Ovary (tissue), 3 donors: ENCODE results near the gene STEAP1B.
"Not testable (repeated sequence)": the region's sequence is repeated elsewhere in the genome, so short reads cannot be mapped to it uniquely, and the experiment has no call there.

Experiments
- CTCF ChIP-seq, 3 donors: fragments of 450-650 bp in 2 of 3; fragments of 200-600 bp in 1 of 3; IDR thresholded peaks; one replicate each; pipeline versions ENCODE4 v1.5.1 to v1.8.0; 2016 to 2022; ENCODE audit warnings: antibody characterized with exemption in 3 of 3, mild to moderate bottlenecking in 1 of 3
- POLR2A ChIP-seq: fragments of 450-650 bp; IDR thresholded peaks from one replicate; pipeline ENCODE4 v1.6.1; 2017; ENCODE audit warnings: antibody characterized with exemption, mild to moderate bottlenecking, moderate library complexity
- donor health status: DM: no; HTN: no; CAD: no.

DNA sequence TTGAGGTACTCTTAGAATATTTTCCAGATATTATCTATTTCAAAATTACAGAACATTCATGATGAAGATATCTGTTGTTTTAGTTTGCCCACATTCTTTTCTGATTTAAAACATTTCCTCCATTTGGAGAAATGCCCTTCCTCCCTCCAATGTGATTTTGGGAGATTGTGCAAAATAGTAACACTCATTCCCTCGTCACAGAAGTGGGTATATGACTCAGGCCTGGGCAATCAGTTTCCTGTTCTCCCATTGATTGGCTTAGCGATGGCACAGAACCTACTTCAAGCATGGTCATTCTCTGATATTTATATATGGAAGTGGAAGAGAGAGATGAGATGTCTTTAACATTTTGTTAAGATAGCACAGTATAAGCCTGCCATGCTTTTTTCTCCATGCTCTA lies 3.1 kb downstream of the STEAP1B start:
- not testable (repeated sequence) for TF ChIP-seq CTCF (IDR thresholded peaks at IDR 0.05); POLR2A
